ENCODE data around the gene PTPRT. TPM values are rescaled to one million over a fixed set of nuclear protein-coding genes. Genes with fewer than 3 reads are reported as not detected.

The PTPRT gene
- polyA plus RNA-seq, 1 of the 3 experiments (the other 2 are of a cell fraction), result not detected

DNA sequence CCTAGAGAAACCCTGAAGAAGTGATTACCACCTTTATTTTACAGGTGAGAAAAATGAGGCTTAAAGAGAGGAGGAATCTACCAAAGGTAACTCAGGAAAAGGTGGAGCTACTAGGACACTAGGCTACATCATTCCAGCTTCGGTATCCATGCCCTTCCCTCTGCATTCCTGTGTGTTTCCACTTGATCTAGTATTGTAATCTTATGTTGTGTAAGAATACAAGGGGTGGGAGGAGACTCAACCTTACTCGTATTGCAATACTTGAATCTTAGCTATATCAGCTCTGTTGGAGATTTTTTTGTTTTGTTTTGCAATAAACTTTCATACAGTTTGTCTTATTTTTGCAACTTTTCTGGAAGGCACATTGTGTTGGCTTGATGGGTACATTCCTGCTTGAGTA is 742.4 kb downstream of the PTPRT start:
- Histone ChIP-seq H4K20me1 (ENCODE audit: insufficient read depth) (no peaks in the 10 kb centered on the region), H3K4me2 (no peak overlapping the region), H3K79me2 (ENCODE audit: insufficient read depth) (no peaks in the 10 kb centered on the region), H3K27me3 (ENCODE audit: insufficient read depth) (no peaks in the 10 kb centered on the region), H3K4me3 (ENCODE audit: low read depth in 2 of 2, low read length in 1 of 2) (no peak overlapping the region), H3K27ac (ENCODE audit: low read depth in 2 of 2, low read length in 1 of 2) (no peak overlapping the region), H3K4me1 (ENCODE audit: control insufficient read depth in 1 of 2, insufficient read depth in 2 of 2, low read depth in 1 of 2, low read length in 1 of 2) (no peaks in the 10 kb centered on the region), H3F3A (replicated peaks; ENCODE audit: insufficient read depth) (no peaks in the 10 kb centered on the region), H2AFZ (ENCODE audit: low read depth) (no peak overlapping the region), H3K36me3 (replicated peaks in 1 of 2; ENCODE audit: control insufficient read depth in 1 of 2, insufficient read depth in 2 of 2, low read length in 1 of 2) (no peaks in the 10 kb centered on the region), H3K9ac (no peak overlapping the region), H3K9me2 (no peaks in the 10 kb centered on the region), H3K9me3 (no peaks in the 10 kb centered on the region)
- 25% methylated on average over 2 of the region's 2 CpGs for WGBS (ENCODE audit: low lambda C conversion rate)
- DNase-seq, result no peak
- POLR2A ChIA-PET, result no interaction called here
- CTCF ChIA-PET, result no interaction called here
- TF ChIP-seq FOXJ3 (CRISPR knock-in tag; IDR thresholded peaks at IDR 0.05), result no peak
- TF ChIP-seq TAF1 (IDR thresholded peaks at IDR 0.05; ENCODE audit: borderline replicate concordance, low read depth, low read length), result no peak
- no peak for TF ChIP-seq GABPA (IDR thresholded peaks at IDR 0.05; ENCODE audit: low read depth)
- no peak for TF ChIP-seq MEF2A (IDR thresholded peaks at IDR 0.05; ENCODE audit: borderline replicate concordance, low read depth)
- TF ChIP-seq, protein P1, sequence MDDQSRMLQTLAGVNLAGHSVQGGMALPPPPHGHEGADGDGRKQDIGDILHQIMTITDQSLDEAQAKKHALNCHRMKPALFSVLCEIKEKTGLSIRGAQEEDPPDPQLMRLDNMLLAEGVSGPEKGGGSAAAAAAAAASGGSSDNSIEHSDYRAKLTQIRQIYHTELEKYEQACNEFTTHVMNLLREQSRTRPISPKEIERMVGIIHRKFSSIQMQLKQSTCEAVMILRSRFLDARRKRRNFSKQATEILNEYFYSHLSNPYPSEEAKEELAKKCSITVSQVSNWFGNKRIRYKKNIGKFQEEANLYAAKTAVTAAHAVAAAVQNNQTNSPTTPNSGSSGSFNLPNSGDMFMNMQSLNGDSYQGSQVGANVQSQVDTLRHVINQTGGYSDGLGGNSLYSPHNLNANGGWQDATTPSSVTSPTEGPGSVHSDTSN (IDR thresholded peaks at IDR 0.05), result no peak
- TF ChIP-seq, protein P2, sequence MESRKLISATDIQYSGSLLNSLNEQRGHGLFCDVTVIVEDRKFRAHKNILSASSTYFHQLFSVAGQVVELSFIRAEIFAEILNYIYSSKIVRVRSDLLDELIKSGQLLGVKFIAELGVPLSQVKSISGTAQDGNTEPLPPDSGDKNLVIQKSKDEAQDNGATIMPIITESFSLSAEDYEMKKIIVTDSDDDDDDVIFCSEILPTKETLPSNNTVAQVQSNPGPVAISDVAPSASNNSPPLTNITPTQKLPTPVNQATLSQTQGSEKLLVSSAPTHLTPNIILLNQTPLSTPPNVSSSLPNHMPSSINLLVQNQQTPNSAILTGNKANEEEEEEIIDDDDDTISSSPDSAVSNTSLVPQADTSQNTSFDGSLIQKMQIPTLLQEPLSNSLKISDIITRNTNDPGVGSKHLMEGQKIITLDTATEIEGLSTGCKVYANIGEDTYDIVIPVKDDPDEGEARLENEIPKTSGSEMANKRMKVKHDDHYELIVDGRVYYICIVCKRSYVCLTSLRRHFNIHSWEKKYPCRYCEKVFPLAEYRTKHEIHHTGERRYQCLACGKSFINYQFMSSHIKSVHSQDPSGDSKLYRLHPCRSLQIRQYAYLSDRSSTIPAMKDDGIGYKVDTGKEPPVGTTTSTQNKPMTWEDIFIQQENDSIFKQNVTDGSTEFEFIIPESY (IDR thresholded peaks at IDR 0.05; ENCODE audit: borderline replicate concordance, low read depth), result no peak
- TF ChIP-seq EP300 (IDR thresholded peaks at IDR 0.05; ENCODE audit: borderline replicate concordance in 1 of 2, low read depth in 1 of 2, low read length in 1 of 2), result no peak
- no peak for TF ChIP-seq NRF1 (IDR thresholded peaks at IDR 0.05; ENCODE audit: low read depth, low read length)
- TF ChIP-seq RAD21 (IDR thresholded peaks at IDR 0.05; ENCODE audit: low read length), result no peak
- TF ChIP-seq MXI1 (IDR thresholded peaks at IDR 0.05; ENCODE audit: low read depth, low read length), result no peak
- no peak for TF ChIP-seq RCOR1 (IDR thresholded peaks at IDR 0.05; ENCODE audit: low read length)

GRCh38 chr20:42444799-42445198 is 744.9 kb downstream of the PTPRT start:
- ChIA-PET POLR2A (no interaction called here), CTCF (no interaction called here)
- DNase-seq, result no peak
- Histone ChIP-seq H3K4me1 (ENCODE audit: control insufficient read depth in 1 of 2, insufficient read depth in 2 of 2, low read depth in 1 of 2, low read length in 1 of 2) (no peaks in the 10 kb centered on the region), H3K4me2 (no peak overlapping the region), H3F3A (replicated peaks; ENCODE audit: insufficient read depth) (no peaks in the 10 kb centered on the region), H3K36me3 (replicated peaks in 1 of 2; ENCODE audit: control insufficient read depth in 1 of 2, insufficient read depth in 2 of 2, low read length in 1 of 2) (no peaks in the 10 kb centered on the region), H3K9me2 (no peaks in the 10 kb centered on the region), H4K20me1 (ENCODE audit: insufficient read depth) (no peaks in the 10 kb centered on the region), H3K27me3 (ENCODE audit: insufficient read depth) (no peaks in the 10 kb centered on the region), H2AFZ (ENCODE audit: low read depth) (no peak overlapping the region), H3K79me2 (ENCODE audit: insufficient read depth) (no peaks in the 10 kb centered on the region), H3K4me3 (ENCODE audit: low read depth in 2 of 2, low read length in 1 of 2) (no peak overlapping the region), H3K9me3 (no peaks in the 10 kb centered on the region), H3K9ac (no peak overlapping the region), H3K27ac (ENCODE audit: low read depth in 2 of 2, low read length in 1 of 2) (no peak overlapping the region)
- TF ChIP-seq GABPA (IDR thresholded peaks at IDR 0.05; ENCODE audit: low read depth) (no peak), TAF1 (IDR thresholded peaks at IDR 0.05; ENCODE audit: borderline replicate concordance, low read depth, low read length) (no peak), ELF1 (IDR thresholded peaks at IDR 0.05) (no peak), USF1 (IDR thresholded peaks at IDR 0.05; ENCODE audit: borderline replicate concordance, low read depth) (no peak), TEAD4 (IDR thresholded peaks at IDR 0.05; ENCODE audit: borderline replicate concordance, insufficient read depth) (no peak), NFIC (IDR thresholded peaks at IDR 0.05; ENCODE audit: borderline replicate concordance) (no peak), RAD21 (IDR thresholded peaks at IDR 0.05; ENCODE audit: low read length) (no peak)
- TF ChIP-seq, protein P2 (IDR thresholded peaks at IDR 0.05; ENCODE audit: borderline replicate concordance, low read depth), result no peak
- TF ChIP-seq, protein P1 (IDR thresholded peaks at IDR 0.05), result no peak
- WGBS (ENCODE audit: low lambda C conversion rate), result 23% methylated on average over 3 of the region's 3 CpGs

Data from SK-N-SH (cell line).